ENCODE data around the gene ARHGEF17.

The ARHGEF17 gene

DNA sequence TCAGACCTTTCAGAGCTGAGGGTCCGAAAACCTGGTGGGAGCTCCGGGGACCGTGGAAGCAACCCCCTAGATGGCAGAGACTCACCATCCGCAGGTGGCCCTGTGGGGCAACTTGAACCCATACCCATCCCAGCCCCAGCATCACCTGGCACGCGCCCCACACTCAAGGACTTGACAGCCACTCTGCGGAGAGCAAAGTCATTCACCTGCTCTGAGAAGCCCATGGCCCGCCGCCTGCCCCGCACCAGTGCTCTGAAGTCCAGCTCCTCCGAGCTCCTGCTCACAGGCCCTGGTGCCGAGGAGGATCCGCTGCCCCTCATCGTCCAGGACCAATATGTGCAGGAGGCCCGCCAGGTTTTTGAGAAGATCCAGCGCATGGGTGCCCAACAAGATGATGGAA lies 2.0 kb downstream of the ARHGEF17 start:
- DNase-seq = no peak
- TF ChIP-seq GATA1 (IDR thresholded peaks at IDR 0.05; ENCODE audit: low read depth, low read length) = no peak
- no peak for TF ChIP-seq POLR2A (IDR thresholded peaks at IDR 0.05; ENCODE audit: low read length)

DNA sequence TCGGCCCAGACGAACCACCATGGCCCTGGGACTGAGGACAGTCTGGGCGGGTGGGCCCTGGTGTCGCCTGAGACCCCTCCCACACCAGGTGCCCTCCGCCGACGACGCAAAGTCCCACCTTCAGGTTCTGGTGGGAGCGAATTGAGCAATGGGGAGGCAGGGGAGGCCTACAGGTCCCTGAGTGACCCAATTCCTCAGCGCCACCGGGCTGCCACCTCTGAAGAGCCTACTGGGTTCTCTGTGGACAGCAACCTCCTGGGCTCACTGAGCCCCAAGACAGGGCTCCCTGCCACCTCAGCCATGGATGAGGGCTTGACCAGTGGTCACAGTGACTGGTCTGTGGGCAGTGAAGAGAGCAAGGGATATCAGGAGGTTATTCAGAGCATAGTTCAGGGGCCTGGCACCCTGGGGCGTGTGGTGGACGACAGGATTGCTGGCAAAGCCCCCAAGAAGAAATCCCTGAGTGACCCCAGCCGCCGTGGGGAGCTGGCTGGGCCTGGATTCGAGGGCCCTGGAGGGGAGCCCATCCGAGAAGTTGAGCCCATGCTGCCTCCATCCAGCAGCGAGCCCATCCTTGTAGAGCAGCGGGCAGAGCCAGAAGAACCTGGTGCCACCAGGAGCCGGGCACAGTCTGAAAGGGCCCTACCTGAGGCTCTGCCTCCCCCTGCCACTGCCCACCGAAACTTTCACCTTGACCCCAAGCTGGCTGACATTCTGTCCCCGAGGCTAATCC lies 2.8 kb downstream of the ARHGEF17 start:
- TF ChIP-seq POLR2A (IDR thresholded peaks at IDR 0.05; ENCODE audit: low read length) = no peak
- TF ChIP-seq GATA1 (IDR thresholded peaks at IDR 0.05; ENCODE audit: low read depth, low read length) = no peak
- no peak for DNase-seq

DNA sequence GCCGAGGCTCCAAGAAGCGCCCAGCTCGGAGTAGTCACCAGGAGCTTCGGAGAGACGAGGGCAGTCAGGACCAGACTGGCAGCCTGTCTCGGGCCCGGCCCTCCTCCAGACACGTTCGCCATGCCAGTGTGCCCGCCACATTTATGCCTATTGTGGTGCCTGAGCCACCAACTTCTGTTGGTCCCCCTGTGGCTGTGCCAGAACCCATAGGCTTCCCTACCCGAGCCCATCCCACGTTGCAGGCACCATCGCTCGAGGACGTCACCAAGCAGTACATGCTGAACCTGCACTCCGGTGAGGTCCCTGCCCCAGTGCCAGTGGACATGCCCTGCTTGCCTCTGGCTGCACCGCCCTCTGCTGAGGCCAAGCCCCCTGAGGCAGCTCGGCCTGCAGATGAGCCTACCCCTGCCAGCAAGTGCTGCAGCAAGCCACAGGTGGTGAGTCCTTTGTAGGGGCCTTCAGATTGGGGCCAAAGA lies 3.4 kb downstream of the ARHGEF17 start:
- TF ChIP-seq POLR2A (IDR thresholded peaks at IDR 0.05; ENCODE audit: low read length) (no peak), GATA1 (IDR thresholded peaks at IDR 0.05; ENCODE audit: low read depth, low read length) (no peak)
- no peak for DNase-seq

DNA sequence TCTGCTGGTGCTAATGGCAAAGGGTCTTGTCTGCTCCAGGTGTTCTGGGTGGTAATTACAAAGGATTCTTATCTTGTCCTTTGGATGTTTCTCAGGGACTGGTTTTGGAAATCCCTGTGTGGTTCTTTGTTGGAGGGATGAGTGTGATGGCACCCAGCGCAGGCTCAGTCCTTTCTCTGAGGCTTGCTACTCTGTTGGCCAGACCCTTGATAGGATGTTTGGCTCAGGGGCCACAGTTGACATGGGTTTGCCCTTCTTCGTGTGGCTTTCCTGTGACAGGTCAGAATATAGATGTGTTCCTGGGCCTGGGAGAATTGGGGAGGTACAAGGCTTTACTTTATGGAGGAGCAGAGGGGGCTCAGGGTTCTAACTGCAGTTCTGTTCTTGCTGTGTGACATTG lies 4.0 kb downstream of the ARHGEF17 start:
- no peak for DNase-seq
- TF ChIP-seq GATA1 (IDR thresholded peaks at IDR 0.05; ENCODE audit: low read depth, low read length) = no peak
- TF ChIP-seq POLR2A (IDR thresholded peaks at IDR 0.05; ENCODE audit: low read length) = no peak

DNA sequence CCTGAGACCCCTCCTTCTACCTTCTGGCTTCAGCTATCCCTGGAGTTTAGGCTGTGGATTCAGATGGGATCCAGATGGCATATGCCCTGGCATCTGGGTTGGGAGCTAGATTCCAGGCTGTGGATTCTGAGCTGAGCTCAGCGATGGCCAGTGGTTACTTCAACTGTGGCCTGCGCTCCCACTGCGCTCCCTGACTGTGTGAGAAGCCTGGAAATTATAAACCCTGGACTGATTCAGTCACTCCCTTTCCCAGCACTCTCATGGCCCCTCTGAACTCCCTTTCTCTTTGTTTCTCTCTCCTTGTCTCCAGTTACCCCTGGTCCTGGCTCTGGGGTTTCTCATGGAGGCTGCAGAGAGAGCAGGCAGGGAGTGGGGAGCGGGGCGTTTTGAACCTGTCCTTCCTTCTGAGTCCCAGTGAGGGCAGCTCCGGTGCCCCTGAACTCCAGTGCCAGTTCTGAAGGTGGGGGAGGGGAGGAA lies 4.8 kb downstream of the ARHGEF17 start:
- TF ChIP-seq GATA1 (IDR thresholded peaks at IDR 0.05; ENCODE audit: low read depth, low read length) (no peak), POLR2A (IDR thresholded peaks at IDR 0.05; ENCODE audit: low read length) (no peak)
- DNase-seq = no peak

DNA sequence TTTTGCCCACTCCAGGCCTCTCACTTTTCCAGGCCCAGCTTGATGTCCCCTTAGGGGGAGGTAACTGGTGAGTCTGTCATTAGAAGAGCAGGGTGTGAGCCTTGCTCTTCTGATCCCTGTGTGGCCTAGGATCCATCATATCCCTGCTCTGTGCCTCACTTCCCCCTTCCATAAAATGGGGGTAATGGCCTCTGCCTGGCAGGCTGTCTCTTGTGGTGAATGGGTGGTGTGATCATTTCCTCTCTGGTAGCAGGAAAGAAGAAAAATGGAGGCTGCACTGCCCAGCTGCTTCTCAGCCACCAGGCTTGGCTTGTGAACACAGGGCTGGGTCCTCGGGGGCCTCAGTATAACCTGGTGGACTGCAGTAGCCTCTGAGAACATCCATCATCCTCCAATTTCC lies 5.6 kb downstream of the ARHGEF17 start:
- TF ChIP-seq GATA1 (IDR thresholded peaks at IDR 0.05; ENCODE audit: low read depth, low read length) = no peak
- no peak for DNase-seq

- DNase-seq = no peak
- TF ChIP-seq POLR2A (IDR thresholded peaks at IDR 0.05; ENCODE audit: low read length) (no peak), GATA1 (IDR thresholded peaks at IDR 0.05; ENCODE audit: low read depth, low read length) (no peak)
Measured at GRCh38 chr11:73314117-73314961, 6.3 kb downstream of the ARHGEF17 start.

GRCh38 chr11:73315293-73316020 lies 7.4 kb downstream of the ARHGEF17 start:
- DNase-seq = no peak
- TF ChIP-seq POLR2A (IDR thresholded peaks at IDR 0.05; ENCODE audit: low read length) (no peak), GATA1 (IDR thresholded peaks at IDR 0.05; ENCODE audit: low read depth, low read length) (no peak)

DNA sequence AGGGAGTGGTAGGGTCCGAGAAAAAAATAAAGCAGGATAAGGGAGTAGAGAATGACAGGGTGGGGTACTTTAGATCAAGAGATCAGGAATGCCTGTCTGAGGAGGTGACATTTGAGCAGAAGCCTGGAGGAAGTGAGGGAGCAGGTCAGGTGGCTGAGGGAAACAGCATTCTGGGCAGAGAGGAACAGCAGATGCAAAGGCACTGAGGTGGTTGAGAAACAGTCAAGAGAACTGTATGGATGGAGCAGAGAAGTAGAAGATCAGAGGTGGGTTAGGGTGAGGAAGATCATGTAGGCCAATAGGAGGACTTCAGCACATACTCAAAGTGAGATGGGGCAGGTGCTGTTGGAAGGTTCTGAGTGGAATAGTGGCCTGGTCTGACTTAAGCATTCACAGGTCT lies 8.3 kb downstream of the ARHGEF17 start:
- TF ChIP-seq GATA1 (IDR thresholded peaks at IDR 0.05; ENCODE audit: low read depth, low read length) = no peak
- no peak for TF ChIP-seq POLR2A (IDR thresholded peaks at IDR 0.05; ENCODE audit: low read length)
- no peak for DNase-seq

- TF ChIP-seq POLR2A (IDR thresholded peaks at IDR 0.05; ENCODE audit: low read length) = no peak
- no peak for TF ChIP-seq GATA1 (IDR thresholded peaks at IDR 0.05; ENCODE audit: low read depth, low read length)
- no peak for DNase-seq
Measured at GRCh38 chr11:73317373-73317772, 9.3 kb downstream of the ARHGEF17 start.

DNA sequence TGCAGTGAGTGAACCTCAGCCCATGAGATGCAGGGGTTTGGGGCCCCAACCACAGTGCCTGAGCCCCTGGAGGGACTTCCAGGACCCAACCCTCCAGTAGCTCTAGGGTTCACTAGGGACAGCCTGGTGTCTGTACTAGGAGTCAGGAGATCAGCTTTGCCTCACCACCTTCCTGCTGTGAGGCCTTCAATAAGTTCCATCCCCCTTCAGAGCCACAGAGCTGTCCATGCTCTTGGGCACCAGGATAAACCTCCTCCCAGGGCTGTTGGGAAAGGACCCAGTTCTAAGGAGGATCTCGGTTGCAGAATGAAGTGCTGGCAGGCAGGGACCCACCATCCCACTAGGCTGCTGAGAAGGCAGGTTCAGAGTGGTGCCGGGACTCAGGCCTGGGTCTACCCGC lies 9.7 kb downstream of the ARHGEF17 start:
- no peak for DNase-seq
- TF ChIP-seq POLR2A (IDR thresholded peaks at IDR 0.05; ENCODE audit: low read length) (no peak), GATA1 (IDR thresholded peaks at IDR 0.05; ENCODE audit: low read depth, low read length) (no peak)

- TF ChIP-seq GATA1 (IDR thresholded peaks at IDR 0.05; ENCODE audit: low read depth, low read length) (no peak), POLR2A (IDR thresholded peaks at IDR 0.05; ENCODE audit: low read length) (no peak)
- no peak for DNase-seq
Measured at GRCh38 chr11:73318501-73319011, 10.5 kb downstream of the ARHGEF17 start.

- DNase-seq = no peak
- TF ChIP-seq POLR2A (IDR thresholded peaks at IDR 0.05; ENCODE audit: low read length) = no peak
- no peak for TF ChIP-seq GATA1 (IDR thresholded peaks at IDR 0.05; ENCODE audit: low read depth, low read length)
Measured at GRCh38 chr11:73320763-73321603, 12.9 kb downstream of the ARHGEF17 start.

All from erythroblast (primary cell).